Medulla oblongata (tissue), 1 donor: ENCODE results near the gene ATN1.

ENCODE experiments used
- DNase-seq: peaks from one replicate; pipeline ENCODE4 v3.0.0-alpha.2; 2015; ENCODE audit errors: extremely low spot score

The ATN1 gene

GRCh38 chr12:6957741-6958608 is 30.2 kb downstream of the ATN1 start:
- no peak for DNase-seq

- DNase-seq, result no peak
These were observed 30.9 kb downstream of the ATN1 start for GRCh38 chr12:6958609-6959057.

- DNase-seq, result peak; percentile 76
These were observed 31.5 kb downstream of the ATN1 start for GRCh38 chr12:6959058-6959804.

- DNase-seq, result no peak
These were observed 32.2 kb downstream of the ATN1 start for GRCh38 chr12:6959805-6960592.

GRCh38 chr12:6960593-6961277 is 33.0 kb downstream of the ATN1 start:
- no peak for DNase-seq

GRCh38 chr12:6961278-6961694 is 33.5 kb downstream of the ATN1 start:
- no peak for DNase-seq

GRCh38 chr12:6961695-6962284 is 34.0 kb downstream of the ATN1 start:
- peak; percentile 58 for DNase-seq

- no peak for DNase-seq
These were observed 34.7 kb downstream of the ATN1 start for GRCh38 chr12:6962285-6963015.

- DNase-seq, result no peak
These were observed 35.4 kb downstream of the ATN1 start for GRCh38 chr12:6963016-6963731.

- DNase-seq, result no peak
These were observed 36.1 kb downstream of the ATN1 start for GRCh38 chr12:6963791-6964413.

- no peak for DNase-seq
These were observed 36.9 kb downstream of the ATN1 start for GRCh38 chr12:6964605-6965025.

GRCh38 chr12:6965026-6965661 is 37.4 kb downstream of the ATN1 start:
- peak; percentile 90 for DNase-seq

GRCh38 chr12:6965714-6966113 is 38.0 kb downstream of the ATN1 start:
- no peak for DNase-seq

- no peak for DNase-seq
These were observed 38.6 kb downstream of the ATN1 start for GRCh38 chr12:6966351-6966750.

GRCh38 chr12:6967651-6968100 is 39.9 kb downstream of the ATN1 start:
- no peak for DNase-seq

- DNase-seq, result no peak
These were observed 40.7 kb downstream of the ATN1 start for GRCh38 chr12:6968426-6968825.

GRCh38 chr12:6970096-6970527 is 42.4 kb downstream of the ATN1 start:
- no peak for DNase-seq

- DNase-seq, result no peak
These were observed 46.4 kb downstream of the ATN1 start for GRCh38 chr12:6974180-6974579.
